ENCODE measurements around the gene PHLDA3.
"Not testable (repeated sequence)": the region's sequence is repeated elsewhere in the genome, so short reads cannot be mapped to it uniquely, and the experiment has no call there.

Gene PHLDA3

GRCh38 chr1:201493757-201494617, 25.0 kb upstream of the PHLDA3 start:
- Histone ChIP-seq H3K27ac (ENCODE audit: low read depth, low read length, severe bottlenecking) (peak overlapping the region; percentile 91), H3K9me3 (ENCODE audit: control insufficient read depth, low read length) (no peaks in the 10 kb centered on the region), H3K4me3 (ENCODE audit: extremely low read depth, insufficient read depth, low read length, poor library complexity, severe bottlenecking) (no peak overlapping the region), H3K4me1 (ENCODE audit: control insufficient read depth, insufficient read depth, low read length, poor library complexity, severe bottlenecking) (peaks cover 48% of the 10 kb centered on the region), H3K36me3 (ENCODE audit: control insufficient read depth, insufficient read depth, low read length) (peaks cover 12% of the 10 kb centered on the region)
- 69 to 73% methylated on average over 9 to 12 of the region's 15 CpGs for WGBS, 2 experiments (ENCODE audit: insufficient coverage in 2 of 2)

- Histone ChIP-seq H3K27ac (ENCODE audit: low read depth, low read length, severe bottlenecking) (peak overlapping the region; percentile 91), H3K36me3 (ENCODE audit: control insufficient read depth, insufficient read depth, low read length) (peaks cover 12% of the 10 kb centered on the region), H3K4me1 (ENCODE audit: control insufficient read depth, insufficient read depth, low read length, poor library complexity, severe bottlenecking) (peaks cover 48% of the 10 kb centered on the region)
- not testable (repeated sequence) for H3K9me3 ChIP-seq (ENCODE audit: control insufficient read depth, low read length); H3K4me3 ChIP-seq (ENCODE audit: extremely low read depth, insufficient read depth, low read length, poor library complexity, severe bottlenecking)
- 94 to 100% methylated on average over 2 to 3 of the region's 3 CpGs for WGBS, 2 experiments (ENCODE audit: insufficient coverage in 2 of 2)
These were observed 24.2 kb upstream of the PHLDA3 start for GRCh38 chr1:201493026-201493656.

GRCh38 chr1:201491896-201492511, 23.0 kb upstream of the PHLDA3 start:
- Histone ChIP-seq H3K4me3 (ENCODE audit: extremely low read depth, insufficient read depth, low read length, poor library complexity, severe bottlenecking) (no peak overlapping the region), H3K27ac (ENCODE audit: low read depth, low read length, severe bottlenecking) (peak overlapping the region; percentile 41)
- WGBS, 2 experiments (ENCODE audit: insufficient coverage in 2 of 2): 81 to 84% methylated on average over 2 to 3 of the region's 3 CpGs

GRCh38 chr1:201490708-201491131, 21.7 kb upstream of the PHLDA3 start:
- Histone ChIP-seq H3K9me3 (ENCODE audit: control insufficient read depth, low read length) (no peaks in the 10 kb centered on the region), H3K36me3 (ENCODE audit: control insufficient read depth, insufficient read depth, low read length) (peaks cover 12% of the 10 kb centered on the region), H3K4me1 (ENCODE audit: control insufficient read depth, insufficient read depth, low read length, poor library complexity, severe bottlenecking) (peaks cover 50% of the 10 kb centered on the region), H3K27ac (ENCODE audit: low read depth, low read length, severe bottlenecking) (no peak overlapping the region), H3K4me3 (ENCODE audit: extremely low read depth, insufficient read depth, low read length, poor library complexity, severe bottlenecking) (no peak overlapping the region)
- 88 to 90% methylated on average over 2 of the region's 3 CpGs for WGBS, 2 experiments (ENCODE audit: insufficient coverage in 2 of 2)

More at GRCh38 chr1:201491896-201492511, 23.0 kb upstream of the PHLDA3 start:
- Histone ChIP-seq H3K9me3 (ENCODE audit: control insufficient read depth, low read length) (no peaks in the 10 kb centered on the region), H3K4me1 (ENCODE audit: control insufficient read depth, insufficient read depth, low read length, poor library complexity, severe bottlenecking) (peaks cover 48% of the 10 kb centered on the region), H3K36me3 (ENCODE audit: control insufficient read depth, insufficient read depth, low read length) (peaks cover 14% of the 10 kb centered on the region)

- Histone ChIP-seq H3K9me3 (ENCODE audit: control insufficient read depth, low read length) (no peaks in the 10 kb centered on the region), H3K4me3 (ENCODE audit: extremely low read depth, insufficient read depth, low read length, poor library complexity, severe bottlenecking) (no peak overlapping the region), H3K36me3 (ENCODE audit: control insufficient read depth, insufficient read depth, low read length) (peaks cover 12% of the 10 kb centered on the region), H3K4me1 (ENCODE audit: control insufficient read depth, insufficient read depth, low read length, poor library complexity, severe bottlenecking) (peaks cover 44% of the 10 kb centered on the region), H3K27ac (ENCODE audit: low read depth, low read length, severe bottlenecking) (no peak overlapping the region)
- WGBS, 2 experiments (ENCODE audit: insufficient coverage in 2 of 2): 94 to 95% methylated on average over 6 of the region's 6 CpGs
These were observed 20.8 kb upstream of the PHLDA3 start for GRCh38 chr1:201489643-201490261.

GRCh38 chr1:201488830-201489589, 20.0 kb upstream of the PHLDA3 start:
- Histone ChIP-seq H3K4me1 (ENCODE audit: control insufficient read depth, insufficient read depth, low read length, poor library complexity, severe bottlenecking) (peaks cover 36% of the 10 kb centered on the region), H3K36me3 (ENCODE audit: control insufficient read depth, insufficient read depth, low read length) (peaks cover 15% of the 10 kb centered on the region), H3K9me3 (ENCODE audit: control insufficient read depth, low read length) (no peaks in the 10 kb centered on the region), H3K4me3 (ENCODE audit: extremely low read depth, insufficient read depth, low read length, poor library complexity, severe bottlenecking) (no peak overlapping the region), H3K27ac (ENCODE audit: low read depth, low read length, severe bottlenecking) (no peak overlapping the region)
- 91 to 92% methylated on average over 7 to 10 of the region's 12 CpGs for WGBS, 2 experiments (ENCODE audit: insufficient coverage in 2 of 2)

GRCh38 chr1:201487742-201488141, 18.8 kb upstream of the PHLDA3 start:
- Histone ChIP-seq H3K4me3 (ENCODE audit: extremely low read depth, insufficient read depth, low read length, poor library complexity, severe bottlenecking) (no peak overlapping the region), H3K27ac (ENCODE audit: low read depth, low read length, severe bottlenecking) (no peak overlapping the region), H3K36me3 (ENCODE audit: control insufficient read depth, insufficient read depth, low read length) (peaks cover 11% of the 10 kb centered on the region), H3K9me3 (ENCODE audit: control insufficient read depth, low read length) (no peaks in the 10 kb centered on the region), H3K4me1 (ENCODE audit: control insufficient read depth, insufficient read depth, low read length, poor library complexity, severe bottlenecking) (peaks cover 29% of the 10 kb centered on the region)
- 79 to 86% methylated on average over 2 of the region's 2 CpGs for WGBS, 2 experiments (ENCODE audit: insufficient coverage in 2 of 2)

- Histone ChIP-seq H3K9me3 (ENCODE audit: control insufficient read depth, low read length) (no peaks in the 10 kb centered on the region), H3K4me3 (ENCODE audit: extremely low read depth, insufficient read depth, low read length, poor library complexity, severe bottlenecking) (no peak overlapping the region), H3K4me1 (ENCODE audit: control insufficient read depth, insufficient read depth, low read length, poor library complexity, severe bottlenecking) (peaks cover 23% of the 10 kb centered on the region), H3K36me3 (ENCODE audit: control insufficient read depth, insufficient read depth, low read length) (peaks cover 6% of the 10 kb centered on the region), H3K27ac (ENCODE audit: low read depth, low read length, severe bottlenecking) (peak overlapping the region; percentile 24)
- 72 to 75% methylated on average over 3 of the region's 3 CpGs for WGBS, 2 experiments (ENCODE audit: insufficient coverage in 2 of 2)
These were observed 17.2 kb upstream of the PHLDA3 start for GRCh38 chr1:201486187-201486586.

GRCh38 chr1:201485184-201485774, 16.3 kb upstream of the PHLDA3 start:
- Histone ChIP-seq H3K9me3 (ENCODE audit: control insufficient read depth, low read length) (no peaks in the 10 kb centered on the region), H3K36me3 (ENCODE audit: control insufficient read depth, insufficient read depth, low read length) (peaks cover 6% of the 10 kb centered on the region), H3K4me3 (ENCODE audit: extremely low read depth, insufficient read depth, low read length, poor library complexity, severe bottlenecking) (no peak overlapping the region), H3K4me1 (ENCODE audit: control insufficient read depth, insufficient read depth, low read length, poor library complexity, severe bottlenecking) (peaks cover 30% of the 10 kb centered on the region), H3K27ac (ENCODE audit: low read depth, low read length, severe bottlenecking) (peak overlapping the region; percentile 36)
- WGBS, 2 experiments (ENCODE audit: insufficient coverage in 2 of 2): 94 to 95% methylated on average over 3 of the region's 4 CpGs
